Tibial artery (tissue), 4 donors: ENCODE results near the gene ATG4C.

Experiments
- DNase-seq, 2 donors: peaks; one replicate each; pipeline ENCODE4 v3.0.0-alpha.2; 2019
- H3K27ac ChIP-seq, 2 donors: fragments of 200-600 bp; sonication (generic) in 1 of 2; 1 replicate in 1 of 2; 2 replicates in 1 of 2; pipeline ENCODE4 v1.5.1; 2018 to 2019; ENCODE audit warnings: mild to moderate bottlenecking in 1 of 2
- H3K27me3 ChIP-seq, 2 donors: fragments of 200-600 bp; sonication (generic) in 1 of 2; one replicate each; pipeline versions ENCODE4 v1.5.1 to v1.6.0; 2016 to 2019
- H3K36me3 ChIP-seq, 3 donors: fragments of 200-600 bp; sonication (generic) in 2 of 3; one replicate each; pipeline ENCODE4 v1.5.1; 2016 to 2019; ENCODE audit warnings: mild to moderate bottlenecking in 2 of 3
- H3K4me1 ChIP-seq, 4 donors: fragments of 200-600 bp; sonication (generic) in 2 of 4; 1 replicate in 3 of 4; 2 replicates in 1 of 4; pipeline ENCODE4 v1.5.1; 2016 to 2019
- H3K4me3 ChIP-seq, 2 donors: fragments of 200-600 bp; sonication (generic) in 1 of 2; 1 replicate in 1 of 2; 2 replicates in 1 of 2; pipeline ENCODE4 v1.5.1; 2018 to 2019; ENCODE audit warnings: mild to moderate bottlenecking in 2 of 2
- H3K9me3 ChIP-seq, 3 donors: fragments of 200-600 bp; sonication (generic) in 1 of 3; one replicate each; pipeline ENCODE4 v1.5.1; 2016 to 2019
- CTCF ChIP-seq, 2 experiments: fragments of 200-600 bp in 1 of 2; fragments of 450-650 bp in 1 of 2; IDR thresholded peaks; one replicate each; pipeline ENCODE4 v1.5.1; 2017 to 2019; ENCODE audit warnings: antibody characterized with exemption in 2 of 2, mild to moderate bottlenecking in 1 of 2, moderate library complexity in 1 of 2
- intact Hi-C: fragments of 100-400 bp; cut with DNase I; formaldehyde crosslinking; loops from one replicate; pipeline ENCODE4 v1.15.0; 2023; ENCODE audit warnings: low total_unique reads

Gene ATG4C

GRCh38 chr1:62796221-62796620, 12.3 kb downstream of the ATG4C start:
- no peaks in the 10 kb centered on the region for H3K9me3 ChIP-seq
- no peaks in the 10 kb centered on the region for H3K4me1 ChIP-seq
- H3K36me3 ChIP-seq = no peaks in the 10 kb centered on the region
- no peaks in the 10 kb centered on the region for H3K27me3 ChIP-seq
- H3K4me3 ChIP-seq = no peak overlapping the region
- intact Hi-C loops = no loop called here
- DNase-seq = no peak
- H3K27ac ChIP-seq = no peak overlapping the region
- TF ChIP-seq CTCF (IDR thresholded peaks at IDR 0.05) = no peak

GRCh38 chr1:62799688-62800087, 15.8 kb downstream of the ATG4C start:
- intact Hi-C loops = no loop called here
- H3K4me1 ChIP-seq = no peaks in the 10 kb centered on the region
- H3K27ac ChIP-seq = no peak overlapping the region
- H3K36me3 ChIP-seq = peaks cover 0 to 8% (median 4%) of the 10 kb centered on the region in 3 donors
- H3K27me3 ChIP-seq = no peaks in the 10 kb centered on the region
- H3K9me3 ChIP-seq = no peaks in the 10 kb centered on the region
- H3K4me3 ChIP-seq = no peak overlapping the region
- TF ChIP-seq CTCF (IDR thresholded peaks at IDR 0.05) = no peak
- DNase-seq = no peak

- no peak overlapping the region for H3K27ac ChIP-seq
- intact Hi-C loops = no loop called here
- H3K27me3 ChIP-seq = no peaks in the 10 kb centered on the region
- TF ChIP-seq CTCF (IDR thresholded peaks at IDR 0.05) = no peak
- peaks cover 0 to 8% (median 4%) of the 10 kb centered on the region in 3 donors for H3K36me3 ChIP-seq
- DNase-seq = no peak
- H3K9me3 ChIP-seq = no peaks in the 10 kb centered on the region
- H3K4me1 ChIP-seq = no peaks in the 10 kb centered on the region
- H3K4me3 ChIP-seq = no peak overlapping the region
These were observed 16.3 kb downstream of the ATG4C start for GRCh38 chr1:62800281-62800680.

- Histone ChIP-seq H3K27me3 (no peaks in the 10 kb centered on the region), H3K4me1 (no peaks in the 10 kb centered on the region), H3K4me3 (no peak overlapping the region), H3K27ac (no peak overlapping the region), H3K36me3 (peaks cover 4 to 8% (median 4%) of the 10 kb centered on the region in 3 donors), H3K9me3 (no peaks in the 10 kb centered on the region)
- no peak for TF ChIP-seq CTCF (IDR thresholded peaks at IDR 0.05)
- intact Hi-C loops = no loop called here
- DNase-seq = no peak
These were observed 16.9 kb downstream of the ATG4C start for GRCh38 chr1:62800825-62801306.

GRCh38 chr1:62809788-62810187, 25.9 kb downstream of the ATG4C start:
- Histone ChIP-seq H3K27me3 (no peaks in the 10 kb centered on the region), H3K4me1 (no peaks in the 10 kb centered on the region), H3K36me3 (peaks cover 4 to 32% (median 16%) of the 10 kb centered on the region in 3 donors), H3K4me3 (no peak overlapping the region), H3K27ac (no peak overlapping the region), H3K9me3 (no peaks in the 10 kb centered on the region)
- no peak for TF ChIP-seq CTCF (IDR thresholded peaks at IDR 0.05)
- intact Hi-C loops = no loop called here
- no peak for DNase-seq
